Liver (tissue), 2 donors: ENCODE measurements around the gene AXIN2.

Experiments
- TF ChIP-seq, protein P1 (sequence below): IDR thresholded peaks from 2 replicates; pipeline ENCODE4 v1.6.1; 2016; ENCODE audit warnings: antibody characterized with exemption, mild to moderate bottlenecking
- TF ChIP-seq, protein P2 (sequence below): fragments of 150-350 bp; IDR thresholded peaks from 2 replicates; pipeline ENCODE4 v1.5.1; 2017; ENCODE audit warnings: improper control_type of control experiment, low read depth, low read length; ENCODE audit not compliant: missing input control
- donor health status: healthy.

DNA sequence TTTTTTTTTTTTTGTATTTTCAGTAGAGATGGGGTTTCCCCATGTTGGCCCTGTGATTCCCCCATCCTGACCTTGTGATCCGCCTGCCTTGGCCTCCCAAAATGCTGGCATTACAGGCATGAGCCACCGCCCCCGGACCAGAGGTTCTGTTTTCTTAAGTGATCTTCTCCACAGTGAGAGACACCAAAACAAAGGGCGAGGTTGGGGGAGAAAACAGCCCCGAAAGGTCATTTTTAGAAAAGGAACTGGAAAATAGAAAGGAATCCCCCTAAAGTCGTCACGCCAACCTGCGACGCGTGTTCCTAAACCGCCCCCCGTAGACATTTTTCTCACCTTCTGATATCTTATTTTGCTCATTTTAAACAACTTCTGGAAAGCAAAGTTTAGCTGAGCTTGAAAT lies 6.1 kb upstream of the AXIN2 start:
- TF ChIP-seq, protein P1, sequence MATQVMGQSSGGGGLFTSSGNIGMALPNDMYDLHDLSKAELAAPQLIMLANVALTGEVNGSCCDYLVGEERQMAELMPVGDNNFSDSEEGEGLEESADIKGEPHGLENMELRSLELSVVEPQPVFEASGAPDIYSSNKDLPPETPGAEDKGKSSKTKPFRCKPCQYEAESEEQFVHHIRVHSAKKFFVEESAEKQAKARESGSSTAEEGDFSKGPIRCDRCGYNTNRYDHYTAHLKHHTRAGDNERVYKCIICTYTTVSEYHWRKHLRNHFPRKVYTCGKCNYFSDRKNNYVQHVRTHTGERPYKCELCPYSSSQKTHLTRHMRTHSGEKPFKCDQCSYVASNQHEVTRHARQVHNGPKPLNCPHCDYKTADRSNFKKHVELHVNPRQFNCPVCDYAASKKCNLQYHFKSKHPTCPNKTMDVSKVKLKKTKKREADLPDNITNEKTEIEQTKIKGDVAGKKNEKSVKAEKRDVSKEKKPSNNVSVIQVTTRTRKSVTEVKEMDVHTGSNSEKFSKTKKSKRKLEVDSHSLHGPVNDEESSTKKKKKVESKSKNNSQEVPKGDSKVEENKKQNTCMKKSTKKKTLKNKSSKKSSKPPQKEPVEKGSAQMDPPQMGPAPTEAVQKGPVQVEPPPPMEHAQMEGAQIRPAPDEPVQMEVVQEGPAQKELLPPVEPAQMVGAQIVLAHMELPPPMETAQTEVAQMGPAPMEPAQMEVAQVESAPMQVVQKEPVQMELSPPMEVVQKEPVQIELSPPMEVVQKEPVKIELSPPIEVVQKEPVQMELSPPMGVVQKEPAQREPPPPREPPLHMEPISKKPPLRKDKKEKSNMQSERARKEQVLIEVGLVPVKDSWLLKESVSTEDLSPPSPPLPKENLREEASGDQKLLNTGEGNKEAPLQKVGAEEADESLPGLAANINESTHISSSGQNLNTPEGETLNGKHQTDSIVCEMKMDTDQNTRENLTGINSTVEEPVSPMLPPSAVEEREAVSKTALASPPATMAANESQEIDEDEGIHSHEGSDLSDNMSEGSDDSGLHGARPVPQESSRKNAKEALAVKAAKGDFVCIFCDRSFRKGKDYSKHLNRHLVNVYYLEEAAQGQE = no peak
- TF ChIP-seq, protein P2, sequence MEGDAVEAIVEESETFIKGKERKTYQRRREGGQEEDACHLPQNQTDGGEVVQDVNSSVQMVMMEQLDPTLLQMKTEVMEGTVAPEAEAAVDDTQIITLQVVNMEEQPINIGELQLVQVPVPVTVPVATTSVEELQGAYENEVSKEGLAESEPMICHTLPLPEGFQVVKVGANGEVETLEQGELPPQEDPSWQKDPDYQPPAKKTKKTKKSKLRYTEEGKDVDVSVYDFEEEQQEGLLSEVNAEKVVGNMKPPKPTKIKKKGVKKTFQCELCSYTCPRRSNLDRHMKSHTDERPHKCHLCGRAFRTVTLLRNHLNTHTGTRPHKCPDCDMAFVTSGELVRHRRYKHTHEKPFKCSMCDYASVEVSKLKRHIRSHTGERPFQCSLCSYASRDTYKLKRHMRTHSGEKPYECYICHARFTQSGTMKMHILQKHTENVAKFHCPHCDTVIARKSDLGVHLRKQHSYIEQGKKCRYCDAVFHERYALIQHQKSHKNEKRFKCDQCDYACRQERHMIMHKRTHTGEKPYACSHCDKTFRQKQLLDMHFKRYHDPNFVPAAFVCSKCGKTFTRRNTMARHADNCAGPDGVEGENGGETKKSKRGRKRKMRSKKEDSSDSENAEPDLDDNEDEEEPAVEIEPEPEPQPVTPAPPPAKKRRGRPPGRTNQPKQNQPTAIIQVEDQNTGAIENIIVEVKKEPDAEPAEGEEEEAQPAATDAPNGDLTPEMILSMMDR = no peak
